ENCODE results near the gene TANC1. TPM values are rescaled to one million over a fixed set of nuclear protein-coding genes. Genes with fewer than 3 reads are reported as not detected.

Gene TANC1
- total RNA-seq (10 to 100 TPM; 47.0 to 74.5 (median 56.9) TPM), polyA plus RNA-seq (10 to 100 TPM in 1 of 3 donors, 1 to 10 TPM in 2; 3.6 to 13.4 (median 5.3) TPM)

- WGBS, 2 donors: 0 to 1% methylated on average over 92 of the region's 92 CpGs
- H3K4me3 ChIP-seq: peak within 1 kb of the TSS; percentile 65 to 82 (median 76)
- peak; percentile 96 for DNase-seq
- TF ChIP-seq EP300 (IDR thresholded peaks at IDR 0.05): no peak
- peak; percentile 80 to 89 for TF ChIP-seq POLR2A (IDR thresholded peaks at IDR 0.05)
- TF ChIP-seq POLR2AphosphoS5 (IDR thresholded peaks at IDR 0.05): peak; percentile 85 to 95 (median 94)
- intact Hi-C loops (cut with DNase I): loop anchor here (2.0 to 10.0 kb wide), 5 partner anchors 14 to 744 kb away; partner anchors contain the start of genes BAZ2B and MARCHF7
- peaks cover 0 to 49% (median 40%) of the 10 kb centered on the region in 4 donors for H3K4me1 ChIP-seq
- H3K27ac ChIP-seq: peak within 1 kb of the TSS; percentile 89 to 96 (median 92)
- no peaks in the 10 kb centered on the region for H3K27me3 ChIP-seq
- no peaks in the 10 kb centered on the region for H3K36me3 ChIP-seq
- H3K9me3 ChIP-seq: no peaks in the 10 kb centered on the region
Measured at GRCh38 chr2:158968396-158969161, at the start of gene TANC1. Gene TANC1 (plus strand): TSS chr2:158968640. CDS start chr2:159065911, 97,271 bp downstream.

GRCh38 chr2:158921599-158922408 lies 46.6 kb upstream of the TANC1 start:
- H3K27me3 ChIP-seq: no peaks in the 10 kb centered on the region
- intact Hi-C loops (cut with DNase I): no loop called here
- DNase-seq: no peak
- no peaks in the 10 kb centered on the region for H3K36me3 ChIP-seq
- no peak overlapping the region for H3K4me3 ChIP-seq
- no peak overlapping the region for H3K27ac ChIP-seq
- TF ChIP-seq, protein P1, sequence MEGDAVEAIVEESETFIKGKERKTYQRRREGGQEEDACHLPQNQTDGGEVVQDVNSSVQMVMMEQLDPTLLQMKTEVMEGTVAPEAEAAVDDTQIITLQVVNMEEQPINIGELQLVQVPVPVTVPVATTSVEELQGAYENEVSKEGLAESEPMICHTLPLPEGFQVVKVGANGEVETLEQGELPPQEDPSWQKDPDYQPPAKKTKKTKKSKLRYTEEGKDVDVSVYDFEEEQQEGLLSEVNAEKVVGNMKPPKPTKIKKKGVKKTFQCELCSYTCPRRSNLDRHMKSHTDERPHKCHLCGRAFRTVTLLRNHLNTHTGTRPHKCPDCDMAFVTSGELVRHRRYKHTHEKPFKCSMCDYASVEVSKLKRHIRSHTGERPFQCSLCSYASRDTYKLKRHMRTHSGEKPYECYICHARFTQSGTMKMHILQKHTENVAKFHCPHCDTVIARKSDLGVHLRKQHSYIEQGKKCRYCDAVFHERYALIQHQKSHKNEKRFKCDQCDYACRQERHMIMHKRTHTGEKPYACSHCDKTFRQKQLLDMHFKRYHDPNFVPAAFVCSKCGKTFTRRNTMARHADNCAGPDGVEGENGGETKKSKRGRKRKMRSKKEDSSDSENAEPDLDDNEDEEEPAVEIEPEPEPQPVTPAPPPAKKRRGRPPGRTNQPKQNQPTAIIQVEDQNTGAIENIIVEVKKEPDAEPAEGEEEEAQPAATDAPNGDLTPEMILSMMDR (IDR thresholded peaks at IDR 0.05): no peak
- TF ChIP-seq POLR2A (IDR thresholded peaks at IDR 0.05) (no peak), POLR2AphosphoS5 (IDR thresholded peaks at IDR 0.05) (no peak), EP300 (IDR thresholded peaks at IDR 0.05) (no peak)
- WGBS, 2 donors: 88% methylated on average over 15 of the region's 15 CpGs
- no peaks in the 10 kb centered on the region for H3K4me1 ChIP-seq
- H3K9me3 ChIP-seq: no peaks in the 10 kb centered on the region

GRCh38 chr2:158922601-158923000 lies 45.8 kb upstream of the TANC1 start:
- Histone ChIP-seq H3K9me3 (no peaks in the 10 kb centered on the region), H3K27me3 (no peaks in the 10 kb centered on the region), H3K4me1 (no peaks in the 10 kb centered on the region), H3K36me3 (no peaks in the 10 kb centered on the region), H3K4me3 (no peak overlapping the region), H3K27ac (no peak overlapping the region)
- intact Hi-C loops (cut with DNase I): no loop called here
- TF ChIP-seq POLR2AphosphoS5 (IDR thresholded peaks at IDR 0.05): no peak
- TF ChIP-seq, protein P1 (IDR thresholded peaks at IDR 0.05): no peak
- TF ChIP-seq EP300 (IDR thresholded peaks at IDR 0.05): no peak
- no peak for TF ChIP-seq POLR2A (IDR thresholded peaks at IDR 0.05)
- WGBS, 2 donors: 63 to 90% methylated on average over 1 of the region's 1 CpG
- no peak for DNase-seq

- H3K27ac ChIP-seq: no peak overlapping the region
- no peak overlapping the region for H3K4me3 ChIP-seq
- TF ChIP-seq, protein P1 (IDR thresholded peaks at IDR 0.05): no peak
- TF ChIP-seq POLR2A (IDR thresholded peaks at IDR 0.05) (no peak), POLR2AphosphoS5 (IDR thresholded peaks at IDR 0.05) (no peak), EP300 (IDR thresholded peaks at IDR 0.05) (no peak)
- no peaks in the 10 kb centered on the region for H3K36me3 ChIP-seq
- no peaks in the 10 kb centered on the region for H3K9me3 ChIP-seq
- no peaks in the 10 kb centered on the region for H3K4me1 ChIP-seq
- no peaks in the 10 kb centered on the region for H3K27me3 ChIP-seq
- DNase-seq: no peak
- 63 to 82% methylated on average over 3 of the region's 3 CpGs for WGBS, 2 donors
- intact Hi-C loops (cut with DNase I): no loop called here
Measured at GRCh38 chr2:158923180-158923594, 45.3 kb upstream of the TANC1 start.

GRCh38 chr2:158923641-158924040 lies 44.8 kb upstream of the TANC1 start:
- Histone ChIP-seq H3K9me3 (no peaks in the 10 kb centered on the region), H3K4me3 (no peak overlapping the region), H3K4me1 (no peaks in the 10 kb centered on the region), H3K27ac (no peak overlapping the region), H3K27me3 (no peaks in the 10 kb centered on the region), H3K36me3 (no peaks in the 10 kb centered on the region)
- intact Hi-C loops (cut with DNase I): no loop called here
- no peak for DNase-seq
- WGBS, 2 donors: 65 to 80% methylated on average over 1 of the region's 1 CpG
- TF ChIP-seq, protein P1 (IDR thresholded peaks at IDR 0.05): no peak
- TF ChIP-seq POLR2A (IDR thresholded peaks at IDR 0.05) (no peak), POLR2AphosphoS5 (IDR thresholded peaks at IDR 0.05) (no peak), EP300 (IDR thresholded peaks at IDR 0.05) (no peak)

Data from sigmoid colon (tissue), 7 donors.